Lung (tissue), 12 donors: ENCODE results near the gene KDM3A. TPM values are rescaled to one million over a fixed set of nuclear protein-coding genes. Genes with fewer than 3 reads are reported as not detected.

Source experiments
- ATAC-seq: fragments of 200-7000 bp; cut with Tn5 transposase; one replicate; pipeline ENCODE4 v1.9.1; 2020; ENCODE audit warnings: moderate number of reproducible peaks; ENCODE audit not compliant: insufficient read depth, low FRiP score
- DNase-seq, 3 donors: peaks; one replicate each; pipeline ENCODE4 v3.0.0-alpha.2; 2013 to 2017
- H3K27ac ChIP-seq, 2 donors: one replicate each; pipeline ENCODE4 v1.5.1; 2013; ENCODE audit warnings: mild to moderate bottlenecking in 2 of 2, moderate library complexity in 2 of 2, control low read depth in 1 of 2, inconsistent platforms in 1 of 2, low read depth in 1 of 2, low read length in 1 of 2
- H3K27me3 ChIP-seq, 3 donors: one replicate each; pipeline ENCODE4 v1.5.1; 2013; ENCODE audit warnings: low read length in 2 of 3; ENCODE audit not compliant: control insufficient read depth in 3 of 3, insufficient read depth in 3 of 3
- H3K36me3 ChIP-seq, 4 donors: one replicate each; pipeline ENCODE4 v1.5.1; 2013; ENCODE audit warnings: low read length in 4 of 4, mild to moderate bottlenecking in 1 of 4, moderate library complexity in 1 of 4; ENCODE audit not compliant: control insufficient read depth in 4 of 4, insufficient read depth in 4 of 4
- H3K4me1 ChIP-seq, 5 donors: one replicate each; pipeline ENCODE4 v1.5.1; 2013; ENCODE audit warnings: low read length in 5 of 5, mild to moderate bottlenecking in 2 of 5, moderate library complexity in 1 of 5; ENCODE audit not compliant: control insufficient read depth in 5 of 5, insufficient read depth in 5 of 5
- H3K4me3 ChIP-seq: one replicate; pipeline ENCODE4 v1.5.1; 2013; ENCODE audit warnings: mild to moderate bottlenecking, control low read depth, moderate library complexity
- H3K9ac ChIP-seq, 2 donors: one replicate each; pipeline ENCODE4 v1.5.1; 2013; ENCODE audit warnings: low read length in 2 of 2, control low read depth in 1 of 2; ENCODE audit not compliant: insufficient read depth in 1 of 2
- H3K9me3 ChIP-seq, 4 donors: one replicate each; pipeline ENCODE4 v1.5.1; 2013; ENCODE audit warnings: low read length in 3 of 4, mild to moderate bottlenecking in 1 of 4, moderate library complexity in 1 of 4; ENCODE audit not compliant: control insufficient read depth in 4 of 4, insufficient read depth in 3 of 4
- WGBS, 2 donors: extraction: QIAGEN DNeasy Blood & Tissue Kit; methylation state at CpG; one replicate each; pipeline ENCODE4 v1.1.7; 2013; 5-methylcytosine and 5-hydroxymethylcytosine counted together
- polyA plus RNA-seq, 2 donors: library from polyadenylated mRNA; stranded (reverse); fragments of 200-250 nt; gene quantifications; one replicate each; pipeline ENCODE4 v1.2.1, GENCODE V29; 2013
- total RNA-seq, 2 donors: library from RNA; depleted of rRNA in 1 of 2; stranded (reverse); fragments of >200 nt in 1 of 2; gene quantifications; one replicate each; pipeline ENCODE4 v1.2.1, GENCODE V29; 2014 to 2021
- TF ChIP-seq, protein P1 (sequence below): IDR thresholded peaks from 2 replicates; pipeline ENCODE4 v1.5.1; 2012; ENCODE audit warnings: mild to moderate bottlenecking; ENCODE audit errors: control extremely low read depth, extremely low read depth
- donor health status: control.
- donor health status: control.
- donor health status: Bipolar disorder and iron deficiency.
- donor health status: healthy.
- donor health status: DM: yes; HTN: yes; CAD: no.

Gene KDM3A
- total and polyA plus RNA-seq, 4 donors: 17.5 to 130 (median 27.9) TPM

DNA sequence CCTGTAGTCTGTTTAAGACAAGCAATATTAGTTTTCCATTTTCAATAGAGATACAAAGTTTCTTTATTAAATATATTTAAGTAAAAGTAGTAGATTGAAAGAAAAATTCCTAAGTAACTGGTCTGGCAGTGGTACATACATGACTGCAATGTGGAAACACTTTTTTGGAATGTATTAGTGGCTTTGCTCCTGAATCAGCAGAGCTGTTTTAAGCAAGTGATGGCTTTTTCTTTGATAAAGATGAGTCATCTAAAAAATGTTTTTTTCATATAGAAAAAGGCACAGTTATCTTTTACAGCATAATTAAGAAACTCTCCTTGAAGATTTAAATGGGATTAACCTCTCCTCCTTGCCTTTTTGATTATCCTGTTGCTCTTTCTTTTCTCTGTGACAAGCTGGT is 34.9 kb downstream of the KDM3A start:
- Histone ChIP-seq H3K9me3 (no peaks in the 10 kb centered on the region), H3K27me3 (no peaks in the 10 kb centered on the region), H3K27ac (no peak overlapping the region), H3K36me3 (peaks cover 32 to 71% (median 35%) of the 10 kb centered on the region in 4 donors), H3K9ac (no peak overlapping the region), H3K4me3 (no peak overlapping the region), H3K4me1 (peaks cover 0 to 4% (median 0%) of the 10 kb centered on the region in 5 donors)
- ATAC-seq: no peak
- no peak for DNase-seq
- TF ChIP-seq, protein P1, sequence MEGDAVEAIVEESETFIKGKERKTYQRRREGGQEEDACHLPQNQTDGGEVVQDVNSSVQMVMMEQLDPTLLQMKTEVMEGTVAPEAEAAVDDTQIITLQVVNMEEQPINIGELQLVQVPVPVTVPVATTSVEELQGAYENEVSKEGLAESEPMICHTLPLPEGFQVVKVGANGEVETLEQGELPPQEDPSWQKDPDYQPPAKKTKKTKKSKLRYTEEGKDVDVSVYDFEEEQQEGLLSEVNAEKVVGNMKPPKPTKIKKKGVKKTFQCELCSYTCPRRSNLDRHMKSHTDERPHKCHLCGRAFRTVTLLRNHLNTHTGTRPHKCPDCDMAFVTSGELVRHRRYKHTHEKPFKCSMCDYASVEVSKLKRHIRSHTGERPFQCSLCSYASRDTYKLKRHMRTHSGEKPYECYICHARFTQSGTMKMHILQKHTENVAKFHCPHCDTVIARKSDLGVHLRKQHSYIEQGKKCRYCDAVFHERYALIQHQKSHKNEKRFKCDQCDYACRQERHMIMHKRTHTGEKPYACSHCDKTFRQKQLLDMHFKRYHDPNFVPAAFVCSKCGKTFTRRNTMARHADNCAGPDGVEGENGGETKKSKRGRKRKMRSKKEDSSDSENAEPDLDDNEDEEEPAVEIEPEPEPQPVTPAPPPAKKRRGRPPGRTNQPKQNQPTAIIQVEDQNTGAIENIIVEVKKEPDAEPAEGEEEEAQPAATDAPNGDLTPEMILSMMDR: no peak

DNA sequence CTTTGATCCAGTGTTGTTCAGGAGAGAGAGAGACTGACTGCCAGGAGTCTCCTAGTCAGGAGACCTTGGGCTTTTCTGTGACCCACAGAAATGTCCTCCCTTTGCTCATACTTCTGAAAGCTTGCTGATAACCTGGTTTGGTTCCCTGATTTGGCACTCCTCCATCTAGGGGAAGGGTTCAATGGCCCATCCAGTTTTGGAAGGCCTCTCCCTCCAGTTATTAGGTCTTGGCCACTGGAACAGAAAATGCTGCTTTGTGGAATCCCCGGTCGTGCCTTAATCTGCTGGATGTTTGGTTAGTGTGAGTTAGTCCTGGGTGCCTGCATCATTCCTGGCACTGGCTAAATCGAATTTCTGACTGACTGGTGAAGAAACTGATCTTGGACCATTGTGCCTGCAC is 35.7 kb downstream of the KDM3A start:
- WGBS, 2 donors: 85 to 94% methylated on average over 3 of the region's 3 CpGs
- H3K4me1 ChIP-seq: peaks cover 0 to 4% (median 0%) of the 10 kb centered on the region in 5 donors
- H3K9ac ChIP-seq: no peak overlapping the region
- ATAC-seq (no peak), DNase-seq (no peak)
- H3K4me3 ChIP-seq: no peak overlapping the region
- no peaks in the 10 kb centered on the region for H3K9me3 ChIP-seq
- no peaks in the 10 kb centered on the region for H3K27me3 ChIP-seq
- peak overlapping the region in 1 of 2 donors; percentile 70 for H3K27ac ChIP-seq
- peaks cover 34 to 69% (median 36%) of the 10 kb centered on the region in 4 donors for H3K36me3 ChIP-seq
- TF ChIP-seq, protein P1: no peak

DNA sequence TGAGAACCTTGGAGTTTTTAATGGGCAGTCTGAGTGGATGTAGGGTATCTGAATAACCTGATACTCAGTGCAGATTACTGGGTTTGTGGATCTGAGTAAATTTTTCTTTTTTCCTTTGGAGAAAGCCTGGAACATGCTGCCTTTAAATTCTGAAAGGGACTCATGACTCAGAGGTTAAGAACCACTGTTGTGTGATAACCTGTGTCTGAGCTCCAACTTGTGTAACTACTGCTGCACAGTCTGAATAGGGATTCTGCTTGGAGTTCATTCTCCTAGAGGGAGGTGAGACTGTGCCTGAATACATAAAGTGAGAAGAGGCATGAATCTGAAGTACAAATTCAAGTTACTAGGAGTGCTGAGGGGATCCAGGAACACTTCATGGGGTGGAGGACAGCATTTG is 36.2 kb downstream of the KDM3A start:
- Histone ChIP-seq H3K27ac (peak overlapping the region in 1 of 2 donors; percentile 70), H3K27me3 (no peaks in the 10 kb centered on the region), H3K9ac (no peak overlapping the region), H3K36me3 (peaks cover 35 to 74% (median 40%) of the 10 kb centered on the region in 4 donors), H3K4me3 (no peak overlapping the region), H3K4me1 (peaks cover 0 to 4% (median 0%) of the 10 kb centered on the region in 5 donors), H3K9me3 (no peaks in the 10 kb centered on the region)
- DNase-seq: no peak
- TF ChIP-seq, protein P1: no peak
- ATAC-seq: no peak

DNA sequence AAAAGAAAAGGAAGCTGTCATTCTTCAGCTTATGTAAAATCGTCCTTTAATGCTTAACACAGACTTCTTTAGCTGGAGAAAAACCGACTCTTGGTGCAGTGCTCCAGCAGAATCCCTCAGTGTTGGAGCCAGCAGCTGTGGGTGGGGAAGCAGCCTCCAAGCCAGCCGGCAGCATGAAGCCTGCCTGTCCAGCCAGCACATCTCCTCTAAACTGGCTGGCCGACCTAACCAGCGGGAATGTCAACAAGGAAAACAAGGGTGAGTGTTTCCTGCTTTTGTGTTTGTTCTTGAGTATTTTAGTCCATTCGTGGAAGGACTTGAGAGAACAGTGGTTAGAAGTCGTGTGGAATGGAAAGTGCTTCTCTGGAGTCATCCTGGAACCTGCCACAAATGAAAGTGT is 38.9 kb downstream of the KDM3A start:
- peak; percentile 55 for ATAC-seq
- TF ChIP-seq, protein P1: no peak
- Histone ChIP-seq H3K9me3 (no peaks in the 10 kb centered on the region), H3K36me3 (peaks cover 41 to 78% (median 49%) of the 10 kb centered on the region in 4 donors), H3K9ac (no peak overlapping the region), H3K4me1 (peaks cover 0 to 4% (median 0%) of the 10 kb centered on the region in 5 donors), H3K27me3 (no peaks in the 10 kb centered on the region), H3K4me3 (no peak overlapping the region), H3K27ac (peak overlapping the region in 1 of 2 donors; percentile 29)
- no peak for DNase-seq
- WGBS, 2 donors: 45 to 64% methylated on average over 7 of the region's 7 CpGs
